OCI-LY3 (cell line): ENCODE results near the gene GEN1.
A peak's percentile ranks its signal among the peaks of the same experiment; 100 is the strongest.

ENCODE experiments used
- H2AFZ ChIP-seq: fragments of 200-600, 300-600 bp; shearing (Covaris generic); 2 replicates; pipeline ENCODE4 v1.6.0; 2014; ENCODE audit warnings: antibody characterized with exemption, low read depth, low read length
- H3K27ac ChIP-seq: fragments of 200-600, 300-600 bp; sonication (generic); 2 replicates; pipeline ENCODE4 v1.5.1; 2014; ENCODE audit warnings: mild to moderate bottlenecking, low read length, moderate library complexity, mixed read lengths
- H3K27me3 ChIP-seq: fragments of 200-600, 300-600 bp; sonication (generic); 2 replicates; pipeline ENCODE4 v1.6.1; 2014; ENCODE audit warnings: low read depth, low read length, mixed read lengths
- H3K36me3 ChIP-seq: fragments of 200-600, 300-600 bp; sonication (generic); replicated peaks from 2 replicates; pipeline ENCODE3; 2014; ENCODE audit warnings: low read depth, low read length, mixed read lengths
- H3K4me1 ChIP-seq: fragments of 300-600, 200-600 bp; sonication (generic); 2 replicates; pipeline ENCODE4 v1.6.1; 2014; ENCODE audit warnings: low read length, mixed read lengths
- H3K4me2 ChIP-seq: fragments of 200-600, 300-600 bp; sonication (generic); 2 replicates; pipeline ENCODE4 v1.6.1; 2014; ENCODE audit warnings: low read length, mixed read lengths
- H3K4me3 ChIP-seq: fragments of 300-600, 200-600 bp; sonication (generic); 2 replicates; pipeline ENCODE4 v1.5.1; 2014; ENCODE audit warnings: antibody characterized with exemption, mild to moderate bottlenecking, low read length, moderate library complexity
- H3K79me2 ChIP-seq: fragments of 300-600, 200-600 bp; shearing (Covaris generic); 2 replicates; pipeline ENCODE4 v1.6.1; 2014; ENCODE audit warnings: mild to moderate bottlenecking, low read length, mixed read lengths
- H3K9ac ChIP-seq: fragments of 300-600, 200-600 bp; shearing (Covaris generic); 2 replicates; pipeline ENCODE4 v1.6.0; 2014; ENCODE audit warnings: mild to moderate bottlenecking, low read length, moderate library complexity
- H3K9me3 ChIP-seq: fragments of 200-600, 300-600 bp; shearing (Covaris generic); 2 replicates; pipeline ENCODE4 v1.6.1; 2014; ENCODE audit warnings: low read length, mixed read lengths; ENCODE audit not compliant: insufficient read depth
- H4K20me1 ChIP-seq: fragments of 200-600, 300-600 bp; sonication (generic); 2 replicates; pipeline ENCODE4 v1.6.1; 2016; ENCODE audit warnings: low read length, mixed read lengths; ENCODE audit not compliant: insufficient read depth
- EZH2phosphoT487 ChIP-seq: fragments of 200-600 bp; shearing (Covaris generic); IDR thresholded peaks from 2 replicates; pipeline ENCODE4 v1.6.1; 2018; ENCODE audit warnings: antibody characterized with exemption, mixed run types, low read depth
- TF ChIP-seq, protein P1 (sequence below): fragments of 200-600, 300-600 bp; sonication (generic); IDR thresholded peaks from 2 replicates; pipeline ENCODE4 v1.5.1; 2014; ENCODE audit warnings: antibody characterized with exemption, low read length, low read depth

GEN1 gene

DNA sequence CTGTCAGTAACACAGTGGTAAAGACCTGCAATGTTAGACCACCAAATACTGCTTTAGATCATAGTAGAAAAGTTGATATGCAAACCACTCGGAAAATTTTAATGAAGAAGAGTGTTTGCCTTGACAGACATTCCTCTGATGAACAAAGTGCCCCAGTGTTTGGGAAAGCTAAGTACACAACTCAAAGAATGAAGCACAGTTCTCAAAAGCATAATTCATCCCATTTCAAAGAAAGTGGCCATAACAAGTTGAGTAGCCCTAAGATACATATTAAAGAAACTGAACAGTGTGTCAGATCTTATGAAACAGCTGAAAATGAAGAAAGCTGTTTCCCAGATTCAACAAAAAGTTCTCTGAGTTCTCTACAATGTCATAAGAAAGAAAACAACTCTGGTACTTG is 27.5 kb downstream of the GEN1 start:
- Histone ChIP-seq H3K79me2 (no peaks in the 10 kb centered on the region), H3K4me2 (no peak overlapping the region), H3K9ac (no peak overlapping the region), H4K20me1 (no peaks in the 10 kb centered on the region), H3K27me3 (no peaks in the 10 kb centered on the region), H3K27ac (no peak overlapping the region), H3K4me1 (peaks cover 12% of the 10 kb centered on the region), H3K4me3 (no peak overlapping the region), H3K36me3 (peaks cover 57% of the 10 kb centered on the region), H3K9me3 (no peaks in the 10 kb centered on the region), H2AFZ (no peak overlapping the region)
- TF ChIP-seq, protein P1, sequence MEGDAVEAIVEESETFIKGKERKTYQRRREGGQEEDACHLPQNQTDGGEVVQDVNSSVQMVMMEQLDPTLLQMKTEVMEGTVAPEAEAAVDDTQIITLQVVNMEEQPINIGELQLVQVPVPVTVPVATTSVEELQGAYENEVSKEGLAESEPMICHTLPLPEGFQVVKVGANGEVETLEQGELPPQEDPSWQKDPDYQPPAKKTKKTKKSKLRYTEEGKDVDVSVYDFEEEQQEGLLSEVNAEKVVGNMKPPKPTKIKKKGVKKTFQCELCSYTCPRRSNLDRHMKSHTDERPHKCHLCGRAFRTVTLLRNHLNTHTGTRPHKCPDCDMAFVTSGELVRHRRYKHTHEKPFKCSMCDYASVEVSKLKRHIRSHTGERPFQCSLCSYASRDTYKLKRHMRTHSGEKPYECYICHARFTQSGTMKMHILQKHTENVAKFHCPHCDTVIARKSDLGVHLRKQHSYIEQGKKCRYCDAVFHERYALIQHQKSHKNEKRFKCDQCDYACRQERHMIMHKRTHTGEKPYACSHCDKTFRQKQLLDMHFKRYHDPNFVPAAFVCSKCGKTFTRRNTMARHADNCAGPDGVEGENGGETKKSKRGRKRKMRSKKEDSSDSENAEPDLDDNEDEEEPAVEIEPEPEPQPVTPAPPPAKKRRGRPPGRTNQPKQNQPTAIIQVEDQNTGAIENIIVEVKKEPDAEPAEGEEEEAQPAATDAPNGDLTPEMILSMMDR: no peak

DNA sequence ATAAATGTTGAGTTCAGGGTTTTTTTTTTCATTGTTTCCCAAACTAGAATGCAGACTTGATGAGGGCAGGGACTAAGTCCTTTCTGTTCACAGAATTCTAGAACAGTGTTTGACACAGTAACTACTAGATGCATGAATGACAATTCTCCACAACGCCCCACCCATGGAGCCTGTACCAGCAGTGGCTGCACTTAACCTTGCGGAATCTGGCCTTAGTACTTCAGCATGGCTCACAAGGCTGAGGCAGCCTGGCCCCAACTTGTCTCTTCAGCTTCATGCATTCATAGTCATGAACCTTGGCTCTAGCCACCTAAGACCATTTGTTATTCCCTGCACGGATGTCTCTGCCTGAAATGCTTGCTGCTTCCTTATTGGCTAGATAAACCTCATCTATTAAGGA is 32.8 kb downstream of the GEN1 start:
- Histone ChIP-seq H3K4me2 (no peak overlapping the region), H3K9me3 (no peaks in the 10 kb centered on the region), H3K36me3 (peaks cover 21% of the 10 kb centered on the region), H3K9ac (no peak overlapping the region), H3K79me2 (no peaks in the 10 kb centered on the region), H3K27me3 (no peaks in the 10 kb centered on the region), H3K4me3 (no peak overlapping the region), H2AFZ (no peak overlapping the region), H3K4me1 (peaks cover 62% of the 10 kb centered on the region), H4K20me1 (no peaks in the 10 kb centered on the region), H3K27ac (peak overlapping the region; percentile 89)
- TF ChIP-seq, protein P1: no peak
- no peak for TF ChIP-seq EZH2phosphoT487

DNA sequence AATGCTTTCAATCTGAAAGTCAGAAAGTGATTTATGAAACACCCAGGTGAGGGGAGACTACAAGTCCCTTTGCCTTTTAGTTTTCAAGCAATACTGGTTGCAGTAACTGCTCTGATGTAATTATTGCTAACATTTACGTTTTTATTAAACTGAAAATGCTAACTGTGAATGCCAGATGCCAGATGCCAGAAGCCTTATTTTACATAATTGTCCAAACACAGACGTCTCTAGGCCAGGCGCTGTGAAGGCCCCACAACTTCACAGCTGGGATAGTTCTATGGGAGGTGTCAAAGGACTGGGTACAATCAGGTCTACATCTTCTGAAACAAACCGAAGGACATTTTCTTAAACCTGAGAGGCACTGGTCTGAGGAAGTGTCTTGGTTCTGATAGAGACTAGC is 34.8 kb downstream of the GEN1 start:
- peak overlapping the region; percentile 3; the same call in 1 of the 2 replicates for H3K4me3 ChIP-seq
- peak overlapping the region; percentile 41 for H3K9ac ChIP-seq
- peak overlapping the region; percentile 43 for H3K4me2 ChIP-seq
- peak overlapping the region; percentile 89 for H3K27ac ChIP-seq
- no peak overlapping the region for H2AFZ ChIP-seq
- no peaks in the 10 kb centered on the region for H3K79me2 ChIP-seq
- H4K20me1 ChIP-seq: no peaks in the 10 kb centered on the region
- no peaks in the 10 kb centered on the region for H3K27me3 ChIP-seq
- no peaks in the 10 kb centered on the region for H3K9me3 ChIP-seq
- H3K36me3 ChIP-seq: peaks cover 2% of the 10 kb centered on the region
- H3K4me1 ChIP-seq: peaks cover 74% of the 10 kb centered on the region
- TF ChIP-seq, protein P1: no peak
- TF ChIP-seq EZH2phosphoT487: no peak

- no peaks in the 10 kb centered on the region for H3K79me2 ChIP-seq
- no peak overlapping the region for H2AFZ ChIP-seq
- H3K27ac ChIP-seq: peak overlapping the region; percentile 96
- TF ChIP-seq, protein P1: no peak
- TF ChIP-seq EZH2phosphoT487: no peak
- no peak overlapping the region for H3K4me3 ChIP-seq
- no peaks in the 10 kb centered on the region for H3K27me3 ChIP-seq
- H3K4me2 ChIP-seq: peak overlapping the region; percentile 54
- no peaks in the 10 kb centered on the region for H3K36me3 ChIP-seq
- H3K4me1 ChIP-seq: peaks cover 88% of the 10 kb centered on the region
- no peaks in the 10 kb centered on the region for H3K9me3 ChIP-seq
- no peaks in the 10 kb centered on the region for H4K20me1 ChIP-seq
- H3K9ac ChIP-seq: peak overlapping the region; percentile 35; the same call in 1 of the 2 replicates
Observed at GRCh38 chr2:17790536-17790935, 36.6 kb downstream of the GEN1 start.
